ENCODE data around the gene COPS2. TPM values are rescaled to one million over a fixed set of nuclear protein-coding genes. Genes with fewer than 3 reads are reported as not detected.
"Not testable (repeated sequence)": the region's sequence is repeated elsewhere in the genome, so short reads cannot be mapped to it uniquely, and the experiment has no call there.

COPS2 gene
- total RNA-seq, 1 donor from 2014 or later = 41.8 TPM

- DNase-seq (ENCODE audit: low read depth in 2 of 2) = no peak
These were observed 45.0 kb downstream of the COPS2 start for GRCh38 chr15:49110158-49110944.

- DNase-seq (ENCODE audit: low read depth in 2 of 2) = peak in 1 of 2 donors; percentile 7
These were observed 52.4 kb downstream of the COPS2 start for GRCh38 chr15:49103002-49103401.

- peak in 1 of 2 donors; percentile 61 for DNase-seq (ENCODE audit: low read depth in 2 of 2)
These were observed 53.9 kb downstream of the COPS2 start for GRCh38 chr15:49101536-49101935.

DNA sequence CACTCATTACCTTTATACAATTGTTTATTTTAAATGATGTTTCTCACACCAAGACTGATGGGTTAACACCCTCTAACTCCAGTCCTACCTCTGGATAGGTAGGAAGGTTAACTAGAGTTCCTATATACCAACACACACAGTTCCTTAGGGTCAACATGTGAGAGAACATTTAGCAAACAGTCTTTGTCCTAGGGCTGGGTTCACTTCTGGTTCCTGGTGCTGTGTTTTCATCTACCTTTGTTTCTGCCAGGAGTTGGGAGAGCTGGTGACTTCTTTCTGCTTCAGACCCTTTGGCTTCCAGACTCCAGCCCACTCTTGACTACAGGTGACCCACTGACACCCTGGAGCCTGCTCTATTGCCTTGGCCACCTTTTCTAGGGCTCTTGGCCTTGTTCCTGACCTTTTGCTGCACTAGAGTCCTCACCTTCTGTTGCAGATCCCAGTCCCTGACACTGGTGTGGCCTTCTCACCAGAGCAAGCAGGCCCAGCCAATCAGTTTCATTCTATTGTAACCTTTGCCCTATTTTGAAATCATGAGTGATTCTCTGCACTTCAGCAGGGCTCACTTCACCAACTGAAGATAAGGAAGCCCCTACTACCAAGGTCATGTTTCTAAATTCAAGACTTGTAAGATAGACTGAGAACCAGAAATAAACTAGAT is 59.2 kb downstream of the COPS2 start:
- no peak for DNase-seq (ENCODE audit: low read depth in 2 of 2)

GRCh38 chr15:49094923-49095322 is 60.5 kb downstream of the COPS2 start:
- DNase-seq (ENCODE audit: low read depth in 2 of 2) = no peak

- no peak for DNase-seq (ENCODE audit: low read depth in 2 of 2)
These were observed 61.9 kb downstream of the COPS2 start for GRCh38 chr15:49093252-49094105.

DNA sequence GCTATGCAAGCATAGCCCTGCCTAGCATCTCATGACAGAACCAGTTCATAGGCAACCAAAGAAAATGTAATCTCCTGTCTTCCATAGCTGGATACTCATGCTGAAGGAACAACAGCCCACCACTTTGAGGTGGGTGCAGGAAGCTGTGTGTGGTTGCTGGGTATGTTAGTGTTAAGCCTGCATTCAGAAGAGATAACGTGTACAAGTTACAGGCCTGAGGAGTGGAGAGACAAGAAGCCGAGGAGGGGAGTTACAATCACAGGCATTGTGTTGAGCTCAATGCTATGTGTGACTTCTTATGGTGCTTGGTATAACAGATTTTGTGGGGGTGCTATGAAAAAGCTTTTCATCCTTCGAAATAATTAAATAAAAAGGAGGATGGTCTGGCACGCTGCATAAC is 66.4 kb downstream of the COPS2 start:
- no peak for DNase-seq (ENCODE audit: low read depth in 2 of 2)

DNA sequence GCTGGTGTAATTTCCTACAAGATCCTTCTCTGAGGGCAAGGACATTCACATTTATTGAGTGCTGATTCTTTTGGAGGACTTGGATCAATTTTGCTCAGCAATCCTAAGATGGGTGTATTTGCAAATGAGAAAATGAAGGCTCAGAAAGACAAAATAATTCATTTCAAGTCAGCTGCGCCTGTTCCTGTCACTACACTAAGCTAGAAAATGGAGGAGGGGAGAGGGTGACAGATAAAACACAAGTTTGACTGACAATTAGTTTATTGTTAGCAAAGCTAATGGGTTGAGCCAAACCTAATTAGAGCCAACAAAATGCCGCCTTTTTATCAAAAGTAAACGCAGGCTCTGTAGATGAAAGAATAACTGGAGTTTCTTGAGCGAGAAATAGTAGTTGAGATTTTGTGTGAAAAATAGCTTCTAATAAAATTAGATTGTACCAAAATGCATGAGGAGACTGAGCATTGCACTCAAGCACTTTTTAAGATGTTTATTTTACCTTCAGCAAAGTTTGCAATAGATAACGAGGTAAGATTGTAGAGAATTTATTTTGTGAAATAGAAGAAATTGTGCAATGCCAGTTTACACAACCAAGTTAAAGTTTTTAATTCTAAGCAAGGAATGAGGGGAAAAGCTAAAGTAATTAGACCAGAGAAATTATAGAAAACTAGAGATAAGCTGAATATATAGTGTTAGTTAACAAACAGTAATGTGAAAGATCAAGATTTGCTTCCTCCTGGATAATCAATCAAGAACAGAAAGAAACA is 69.5 kb downstream of the COPS2 start:
- DNase-seq (ENCODE audit: low read depth in 2 of 2) = no peak

DNA sequence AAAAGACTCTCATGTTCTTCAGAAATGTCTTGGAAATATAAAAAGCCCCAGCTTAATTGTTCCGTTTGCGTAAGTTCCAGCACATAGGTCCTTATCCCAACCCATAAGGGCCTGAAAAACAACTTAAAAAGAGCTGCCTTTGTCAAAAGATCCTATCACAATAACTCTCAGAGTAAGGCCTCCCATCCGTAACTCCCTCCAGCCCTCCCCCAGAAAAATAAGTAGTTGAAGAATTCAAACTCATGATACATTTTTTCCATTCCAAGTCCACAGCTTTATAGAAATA is 71.2 kb downstream of the COPS2 start:
- DNase-seq (ENCODE audit: low read depth in 2 of 2) = no peak

DNA sequence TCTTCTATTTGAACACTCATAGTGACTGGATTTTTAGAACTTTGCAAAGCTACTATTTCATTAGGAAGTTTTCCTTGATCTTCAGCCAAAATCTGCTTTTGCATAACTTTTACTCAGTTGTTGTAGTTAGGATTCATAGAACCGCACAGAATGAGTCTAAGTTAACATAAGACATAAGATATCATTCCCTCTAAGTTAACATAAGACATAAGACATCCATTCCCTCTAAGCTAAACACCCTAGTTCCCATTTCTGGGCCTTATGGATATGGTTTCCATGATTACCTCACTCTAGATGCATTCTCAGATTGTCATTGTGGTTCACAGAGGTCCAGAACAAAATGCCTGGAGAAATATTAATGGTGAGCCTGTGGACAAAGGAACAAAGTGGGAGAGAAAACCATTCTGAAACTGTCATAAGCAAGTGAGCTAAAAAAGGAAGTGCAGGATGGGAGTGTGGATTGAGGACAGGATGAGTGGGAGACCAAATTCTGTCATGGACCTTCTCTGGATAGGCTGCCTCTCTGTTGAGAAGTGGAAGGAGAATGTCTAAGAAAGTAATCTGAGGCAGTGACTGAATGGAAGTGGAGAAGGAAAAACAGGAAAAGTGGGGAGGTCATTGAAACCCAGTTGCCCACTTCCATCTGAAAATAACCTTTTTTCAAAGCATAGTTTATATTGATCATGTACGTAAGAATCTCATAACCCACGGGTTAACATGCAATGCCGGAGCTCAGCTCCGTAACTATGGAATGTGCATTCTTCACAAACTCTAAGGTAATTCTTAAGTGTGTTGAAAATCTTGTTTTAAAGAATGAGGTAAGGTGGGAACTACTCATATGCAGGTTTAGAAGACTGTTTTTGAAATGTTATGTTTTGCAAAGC is 71.8 kb downstream of the COPS2 start:
- no peak for DNase-seq (ENCODE audit: low read depth in 2 of 2)

DNA sequence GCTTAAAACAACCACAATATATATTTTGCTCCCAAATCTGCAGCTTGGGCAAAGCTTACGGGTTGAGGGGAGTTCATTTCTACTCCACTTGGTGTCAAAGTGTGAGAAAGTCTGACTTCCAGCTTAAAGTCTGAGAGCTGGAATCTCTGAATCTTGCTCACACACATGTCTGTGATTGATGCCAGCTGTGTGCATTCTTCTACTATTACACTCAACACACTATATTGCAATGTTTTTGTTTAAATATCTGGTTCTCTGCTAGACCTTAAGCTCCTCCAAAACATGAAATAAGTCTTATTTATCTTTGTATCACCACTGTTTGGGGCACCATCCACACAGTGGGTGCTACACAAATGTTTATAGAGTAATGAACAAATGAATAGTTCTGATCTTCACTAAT is 72.4 kb downstream of the COPS2 start:
- no peak for DNase-seq (ENCODE audit: low read depth in 2 of 2)

DNA sequence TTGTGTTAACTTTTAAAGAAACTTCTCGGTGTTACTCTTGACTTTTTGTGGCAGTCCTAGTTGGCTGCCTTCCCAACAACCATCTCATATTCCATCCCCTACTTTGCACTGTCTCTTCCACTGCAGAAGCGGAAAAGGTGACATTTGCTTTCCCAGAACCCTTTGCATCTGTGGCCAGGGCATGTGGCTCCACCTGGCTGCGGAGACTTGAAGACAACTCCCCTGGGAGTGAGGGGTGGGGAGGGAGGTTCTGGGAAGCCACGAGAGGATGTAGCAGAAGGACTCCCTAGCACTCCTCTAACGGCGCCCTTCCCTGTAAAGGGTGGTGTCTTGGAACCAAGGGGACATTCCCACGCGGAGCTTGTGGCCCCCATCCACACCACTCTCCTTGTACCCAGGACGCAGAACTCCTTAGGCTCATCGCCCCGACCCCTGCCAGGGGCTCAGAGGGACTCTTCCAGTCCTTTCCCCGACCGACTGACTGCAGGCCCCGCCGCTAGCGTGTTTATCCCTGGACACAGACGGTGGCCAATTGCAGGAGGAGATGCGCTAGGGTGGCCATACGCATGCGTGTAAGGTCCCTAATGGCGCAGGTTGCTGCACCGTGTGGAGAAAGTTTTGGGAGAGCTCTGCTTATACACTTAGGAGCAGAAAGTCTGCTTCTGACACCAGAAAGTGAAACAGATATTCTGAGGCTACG is 75.9 kb downstream of the COPS2 start:
- no peak for DNase-seq (ENCODE audit: low read depth in 2 of 2)

- DNase-seq (ENCODE audit: low read depth in 2 of 2) = peak in 1 of 2 donors; percentile 27
These were observed 79.5 kb downstream of the COPS2 start for GRCh38 chr15:49075881-49076280.

DNA sequence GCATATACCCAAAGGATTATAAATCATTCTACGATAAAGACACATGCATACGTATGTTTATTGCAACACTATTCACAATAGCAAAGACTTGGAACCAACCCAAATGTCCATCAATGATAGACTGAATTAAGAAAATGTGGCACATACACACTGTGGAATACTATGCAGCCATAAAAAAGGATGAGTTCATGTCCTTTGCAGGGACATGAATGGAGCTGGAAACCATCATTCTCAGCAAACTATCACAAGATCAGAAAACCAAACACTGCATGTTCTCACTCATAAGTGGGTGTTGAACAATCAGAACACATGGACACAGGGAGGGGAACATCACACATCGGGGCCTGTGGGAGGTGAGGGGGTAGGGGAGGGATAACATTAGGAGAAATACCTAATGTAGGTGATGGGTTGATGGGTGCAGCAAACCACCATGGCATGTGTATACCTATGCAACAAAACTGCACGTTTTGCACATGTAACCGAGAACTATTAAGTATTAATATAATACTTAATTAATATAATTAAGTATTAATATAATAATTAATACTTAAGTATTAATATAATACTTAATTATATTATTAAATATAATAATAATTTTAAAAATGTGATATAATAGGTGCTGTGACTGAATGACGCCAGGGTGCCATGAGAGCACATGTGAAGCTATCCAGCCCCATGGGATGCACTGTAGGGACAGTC is 80.7 kb downstream of the COPS2 start:
- DNase-seq (ENCODE audit: low read depth in 2 of 2) = not testable (repeated sequence)

Other genes starting within 250 kb of the COPS2 start
- 0.25 and 0.51 TPM in 2 replicates for gene SHC4, start 191.7 kb downstream of the COPS2 start, total RNA-seq
- gene SECISBP2L, start 109.2 kb downstream of the COPS2 start, total RNA-seq = 18.1 and 27.3 TPM in 2 replicates
- gene GALK2, start 14.6 kb upstream of the COPS2 start, total RNA-seq = 41.8 and 43.5 TPM in 2 replicates

All from dermis microvascular lymphatic vessel endothelial cell (primary cell).